GM18508 (cell line): ENCODE data around the gene HOATZ.

Experiments
- ATAC-seq: cut with Tn5 transposase; IDR thresholded peaks from one replicate; pipeline ENCODE4 v1.9.1; 2021; ENCODE audit warnings: moderate number of reproducible peaks; ENCODE audit not compliant: insufficient read depth, unreplicated experiment

The HOATZ gene

DNA sequence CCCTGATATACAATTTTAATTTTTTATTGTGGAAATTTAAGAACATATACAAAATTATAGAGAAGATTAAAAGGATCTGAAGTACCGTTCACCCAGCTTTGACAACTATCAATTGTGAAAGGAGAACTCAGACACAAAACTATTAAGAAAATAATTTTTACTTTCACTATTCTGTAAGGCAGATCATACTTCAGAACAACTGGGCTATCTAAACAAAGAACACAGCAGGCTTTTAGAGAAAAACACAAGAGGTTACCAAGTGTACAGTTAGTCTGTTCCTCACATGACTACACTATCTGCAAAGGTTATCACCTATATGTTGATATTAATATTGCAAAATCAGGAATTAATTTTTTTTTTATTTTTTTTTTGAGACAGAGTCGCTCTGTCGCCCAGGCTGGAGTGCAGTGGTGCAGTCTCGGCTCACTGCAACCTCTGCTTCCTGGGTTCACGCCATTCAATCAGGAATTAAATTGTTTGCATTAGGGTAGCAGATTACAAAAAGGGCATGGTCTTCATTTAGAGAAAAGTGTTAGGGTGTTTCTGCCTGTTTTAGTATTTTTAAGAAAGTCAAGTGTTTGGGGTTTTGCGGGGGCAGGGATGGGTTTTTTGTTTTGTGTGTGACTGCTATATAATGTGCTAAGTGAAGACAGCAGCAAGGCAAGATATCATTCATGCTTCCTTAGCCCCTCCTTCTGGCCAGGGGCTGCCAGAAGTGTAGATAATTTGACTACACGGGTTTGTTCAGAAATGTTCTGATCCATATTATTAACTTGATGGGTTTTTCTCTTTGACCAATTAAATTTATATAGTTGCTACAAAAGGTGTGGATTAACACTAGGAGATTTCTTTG, 60.0 kb downstream of the HOATZ start:
- ATAC-seq: no peak

DNA sequence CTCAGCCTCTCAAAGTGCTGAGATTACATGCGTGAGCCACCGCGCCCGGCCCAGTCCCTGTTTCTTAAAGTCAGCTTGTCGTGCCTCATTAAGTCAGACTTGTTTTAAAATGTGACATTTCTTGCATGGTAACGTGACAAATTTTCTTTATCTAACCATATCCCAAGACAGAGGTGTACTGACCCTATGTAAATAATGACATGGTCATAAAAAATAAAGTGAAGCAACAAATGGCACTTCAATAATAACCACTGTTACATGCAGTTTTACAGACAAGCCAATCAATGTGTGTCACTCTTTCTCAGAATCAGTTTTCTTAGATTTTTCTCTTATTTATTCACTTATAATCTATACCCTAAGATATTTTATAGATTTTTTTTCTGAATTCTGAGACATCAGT, 61.2 kb downstream of the HOATZ start:
- ATAC-seq: no peak

DNA sequence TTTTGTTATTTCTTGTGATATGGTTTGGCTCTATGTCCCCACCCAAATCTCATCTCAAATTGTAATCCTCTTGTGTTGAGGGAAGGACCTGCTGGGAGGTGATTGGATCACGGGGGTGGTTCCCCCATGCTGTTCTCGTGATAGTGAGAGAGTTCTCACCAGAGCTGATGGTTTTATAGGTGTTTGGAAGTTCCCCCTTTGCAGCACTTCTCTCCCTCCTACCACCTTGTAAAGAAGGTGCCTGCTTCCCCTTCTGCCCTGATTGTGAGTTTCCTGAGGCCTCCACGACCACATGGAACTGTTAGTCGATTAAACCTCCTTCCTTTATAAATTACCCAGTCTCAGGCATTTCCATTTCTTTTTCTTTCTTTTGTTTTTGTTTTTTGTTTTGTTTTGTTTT, 63.2 kb downstream of the HOATZ start:
- ATAC-seq: no peak

DNA sequence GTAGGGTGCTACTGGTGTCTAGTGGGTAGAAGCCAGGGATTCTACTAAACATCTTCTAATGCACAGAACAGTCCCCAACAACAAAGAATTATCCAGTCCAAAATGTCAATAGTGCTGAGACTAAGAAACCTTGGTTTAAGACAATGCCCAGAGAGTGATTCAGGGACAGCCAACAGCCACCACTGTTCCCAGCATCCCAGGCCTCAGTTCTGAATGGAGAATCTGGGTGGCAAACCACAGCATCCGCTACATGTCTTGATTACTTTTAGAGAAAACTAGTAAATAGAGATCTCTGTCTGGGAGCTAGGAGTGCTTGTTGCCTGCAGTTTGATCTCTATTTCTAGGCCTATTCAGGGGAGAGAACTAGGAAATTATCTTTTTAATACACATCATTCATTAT, 66.8 kb downstream of the HOATZ start:
- ATAC-seq: no peak

DNA sequence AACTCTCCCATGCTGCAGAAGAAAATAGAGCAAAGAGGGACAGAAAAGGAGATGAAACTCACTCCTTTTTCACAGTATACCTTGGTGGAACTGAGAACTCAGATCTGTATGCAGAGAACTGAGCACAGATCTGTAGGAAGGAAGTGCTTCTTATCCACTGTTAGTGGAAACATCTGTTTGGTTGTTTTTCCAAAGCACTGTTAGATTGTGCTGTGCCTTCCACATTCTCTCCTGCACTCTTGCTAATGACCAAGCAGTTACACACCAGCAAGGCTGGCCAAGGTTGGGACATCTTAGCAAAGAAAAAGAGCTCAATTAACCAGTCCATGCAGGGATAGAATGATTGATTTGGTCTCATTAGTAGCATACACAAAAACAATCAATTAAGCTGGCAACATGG, 67.6 kb downstream of the HOATZ start:
- ATAC-seq: no peak

DNA sequence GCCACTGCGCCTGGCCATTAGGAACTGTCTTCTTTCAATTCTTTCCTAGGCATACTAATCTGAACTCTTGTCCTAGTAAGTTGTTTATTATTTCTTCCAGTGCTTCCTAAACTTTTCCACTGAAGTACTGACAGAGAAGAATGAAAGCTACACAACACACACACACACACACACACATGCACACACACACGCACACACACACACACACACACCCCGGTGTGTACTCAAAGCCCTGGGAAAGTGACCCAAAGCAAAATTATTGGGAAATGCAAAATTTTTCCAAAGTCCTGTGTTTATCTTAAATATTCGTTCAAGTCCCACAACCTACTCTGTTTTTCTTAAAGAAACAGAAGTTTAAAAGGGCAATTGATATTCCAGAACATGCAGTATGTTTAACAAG, 68.3 kb downstream of the HOATZ start:
- ATAC-seq: no peak

DNA sequence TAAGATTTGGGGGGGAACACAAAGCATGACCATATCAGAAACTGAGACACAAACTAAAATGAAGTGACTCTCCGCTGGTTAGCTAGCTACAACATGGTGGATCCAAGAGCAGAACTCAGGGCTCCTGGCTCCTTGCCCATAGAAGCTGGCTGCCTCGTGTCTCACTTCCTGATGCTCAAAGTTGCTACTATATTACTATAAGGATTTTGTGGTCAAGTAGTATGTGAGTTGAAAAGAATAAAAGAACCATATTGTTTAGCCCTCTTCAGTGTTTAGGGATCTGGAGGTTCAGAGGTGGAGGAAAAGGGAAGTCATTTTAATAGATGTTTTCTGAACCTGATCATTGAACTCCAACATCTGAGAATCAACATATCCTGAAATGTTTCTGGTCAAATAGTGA, 70.8 kb downstream of the HOATZ start:
- ATAC-seq: no peak

DNA sequence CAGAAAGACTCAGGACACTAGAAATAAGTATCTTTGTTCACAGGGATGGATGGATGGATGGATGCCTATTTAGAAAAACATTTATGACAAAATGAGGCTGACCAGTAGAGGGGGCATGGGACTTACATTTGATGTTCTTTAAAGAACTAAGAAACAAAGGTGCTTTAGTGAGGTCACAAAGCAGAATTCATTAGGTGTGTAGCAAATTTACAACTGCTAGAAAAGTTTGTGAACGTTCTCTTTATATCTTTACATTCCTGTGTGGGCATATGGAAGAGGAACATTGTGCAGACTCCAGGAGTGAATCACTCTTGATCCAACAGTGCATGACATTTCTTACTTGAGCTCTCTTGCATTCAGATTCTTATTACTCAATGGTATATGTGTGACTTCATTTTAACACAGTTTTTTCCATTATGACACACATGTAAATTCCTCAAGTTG, 71.8 kb downstream of the HOATZ start:
- ATAC-seq: no peak
